ENCODE results near the gene TBC1D9B.
A peak's percentile ranks its signal among the peaks of the same experiment; 100 is the strongest.

TBC1D9B gene

DNA sequence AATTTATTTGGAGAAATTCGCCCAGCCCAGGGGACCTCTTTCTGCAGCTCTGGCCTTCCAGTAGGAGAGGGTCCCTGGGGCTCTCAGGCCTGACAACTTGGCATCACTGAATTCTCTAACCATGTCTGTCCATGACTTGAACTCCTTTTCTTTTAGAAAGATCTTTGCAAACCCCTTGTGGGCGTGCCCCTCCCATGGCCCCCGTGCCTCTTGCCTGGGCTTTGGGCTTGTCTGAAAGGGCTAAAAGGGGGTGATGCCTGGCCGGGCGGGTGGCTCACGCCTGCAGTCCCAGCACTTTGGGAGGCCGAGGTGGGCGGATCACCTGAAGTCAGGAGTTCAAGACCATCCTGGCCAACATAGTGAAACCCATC, 90.2 kb downstream of the TBC1D9B start:
- H3K27ac Mint-ChIP-seq: no peak overlapping the region
- H3K27me3 Mint-ChIP-seq (ENCODE audit: low read depth, poor library complexity): peaks cover 16% of the 10 kb centered on the region
- no peaks in the 10 kb centered on the region for H3K9me3 Mint-ChIP-seq
- DNase-seq: no peak
- peaks cover 31% of the 10 kb centered on the region for H3K36me3 Mint-ChIP-seq (ENCODE audit: low read depth)
- peak overlapping the region; percentile 50 for H3K4me3 Mint-ChIP-seq
- peaks cover 36% of the 10 kb centered on the region for H3K4me1 Mint-ChIP-seq
- TF ChIP-seq, protein P1, sequence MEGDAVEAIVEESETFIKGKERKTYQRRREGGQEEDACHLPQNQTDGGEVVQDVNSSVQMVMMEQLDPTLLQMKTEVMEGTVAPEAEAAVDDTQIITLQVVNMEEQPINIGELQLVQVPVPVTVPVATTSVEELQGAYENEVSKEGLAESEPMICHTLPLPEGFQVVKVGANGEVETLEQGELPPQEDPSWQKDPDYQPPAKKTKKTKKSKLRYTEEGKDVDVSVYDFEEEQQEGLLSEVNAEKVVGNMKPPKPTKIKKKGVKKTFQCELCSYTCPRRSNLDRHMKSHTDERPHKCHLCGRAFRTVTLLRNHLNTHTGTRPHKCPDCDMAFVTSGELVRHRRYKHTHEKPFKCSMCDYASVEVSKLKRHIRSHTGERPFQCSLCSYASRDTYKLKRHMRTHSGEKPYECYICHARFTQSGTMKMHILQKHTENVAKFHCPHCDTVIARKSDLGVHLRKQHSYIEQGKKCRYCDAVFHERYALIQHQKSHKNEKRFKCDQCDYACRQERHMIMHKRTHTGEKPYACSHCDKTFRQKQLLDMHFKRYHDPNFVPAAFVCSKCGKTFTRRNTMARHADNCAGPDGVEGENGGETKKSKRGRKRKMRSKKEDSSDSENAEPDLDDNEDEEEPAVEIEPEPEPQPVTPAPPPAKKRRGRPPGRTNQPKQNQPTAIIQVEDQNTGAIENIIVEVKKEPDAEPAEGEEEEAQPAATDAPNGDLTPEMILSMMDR (IDR thresholded peaks at IDR 0.05): no peak

DNA sequence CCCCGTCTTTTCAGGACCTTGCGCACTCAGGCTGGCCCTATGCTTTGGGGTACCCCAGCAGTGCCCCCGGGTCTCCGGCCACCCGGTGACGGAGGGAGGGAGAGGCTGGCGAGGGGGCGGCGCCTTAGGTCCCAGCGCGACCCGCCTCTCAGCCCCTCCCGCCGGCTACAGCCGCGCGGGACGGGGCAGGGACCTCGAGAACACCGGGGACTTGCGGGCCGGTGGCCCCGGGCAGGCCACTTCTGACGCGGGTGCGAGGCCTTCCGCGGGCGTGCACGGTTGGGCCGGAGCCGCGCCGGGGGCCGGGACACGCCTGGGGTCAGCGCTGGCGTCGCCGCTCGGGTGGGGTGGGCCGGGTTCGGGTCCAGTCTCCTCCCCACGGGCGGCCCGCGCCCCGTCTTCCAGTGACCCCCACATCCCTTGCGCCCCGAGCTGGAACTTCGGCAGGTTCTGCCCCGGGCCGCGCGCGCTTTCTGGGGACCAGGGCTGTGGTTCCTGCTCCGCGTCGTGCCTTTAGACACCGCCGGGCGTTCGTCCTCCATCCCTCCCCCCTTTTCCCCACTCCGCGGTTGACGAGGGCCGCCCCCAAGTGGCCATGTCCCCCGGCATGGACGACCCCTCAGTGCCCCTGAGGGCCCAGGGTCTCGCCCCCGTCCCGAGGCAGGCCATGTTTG, 90.8 kb downstream of the TBC1D9B start:
- TF ChIP-seq, protein P1 (IDR thresholded peaks at IDR 0.05): no peak
- peaks cover 34% of the 10 kb centered on the region for H3K36me3 Mint-ChIP-seq (ENCODE audit: low read depth)
- H3K9me3 Mint-ChIP-seq: no peaks in the 10 kb centered on the region
- H3K4me1 Mint-ChIP-seq: peaks cover 30% of the 10 kb centered on the region
- H3K27ac Mint-ChIP-seq: no peak overlapping the region
- DNase-seq: peak; percentile 43
- H3K27me3 Mint-ChIP-seq (ENCODE audit: low read depth, poor library complexity): peaks cover 16% of the 10 kb centered on the region
- H3K4me3 Mint-ChIP-seq: peak overlapping the region; percentile 58

DNA sequence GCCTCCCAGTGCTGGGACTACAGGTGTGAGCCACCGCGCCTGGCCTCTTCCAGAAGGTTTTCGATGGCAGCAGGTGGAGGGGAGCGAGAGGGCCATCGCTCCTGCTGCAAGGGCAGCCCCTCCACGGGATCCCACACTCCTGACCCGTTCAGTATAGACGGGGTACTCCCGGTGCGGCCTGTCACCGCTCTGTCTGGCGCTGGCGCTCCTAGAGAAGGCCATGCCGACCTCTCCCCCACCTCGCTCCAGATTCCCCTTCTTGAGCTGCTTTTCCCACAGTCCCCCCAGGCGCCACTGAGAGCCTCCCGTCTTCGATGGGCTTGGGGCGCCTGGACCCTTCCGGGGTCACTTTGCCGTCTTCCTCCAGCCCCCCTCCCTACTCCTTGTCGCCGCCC, 91.3 kb downstream of the TBC1D9B start:
- Mint-ChIP-seq H3K27me3 (ENCODE audit: low read depth, poor library complexity) (peaks cover 16% of the 10 kb centered on the region), H3K4me1 (peaks cover 26% of the 10 kb centered on the region), H3K9me3 (no peaks in the 10 kb centered on the region), H3K36me3 (ENCODE audit: low read depth) (peaks cover 40% of the 10 kb centered on the region), H3K4me3 (peak overlapping the region; percentile 58), H3K27ac (no peak overlapping the region)
- DNase-seq: no peak
- TF ChIP-seq, protein P1 (IDR thresholded peaks at IDR 0.05): no peak

DNA sequence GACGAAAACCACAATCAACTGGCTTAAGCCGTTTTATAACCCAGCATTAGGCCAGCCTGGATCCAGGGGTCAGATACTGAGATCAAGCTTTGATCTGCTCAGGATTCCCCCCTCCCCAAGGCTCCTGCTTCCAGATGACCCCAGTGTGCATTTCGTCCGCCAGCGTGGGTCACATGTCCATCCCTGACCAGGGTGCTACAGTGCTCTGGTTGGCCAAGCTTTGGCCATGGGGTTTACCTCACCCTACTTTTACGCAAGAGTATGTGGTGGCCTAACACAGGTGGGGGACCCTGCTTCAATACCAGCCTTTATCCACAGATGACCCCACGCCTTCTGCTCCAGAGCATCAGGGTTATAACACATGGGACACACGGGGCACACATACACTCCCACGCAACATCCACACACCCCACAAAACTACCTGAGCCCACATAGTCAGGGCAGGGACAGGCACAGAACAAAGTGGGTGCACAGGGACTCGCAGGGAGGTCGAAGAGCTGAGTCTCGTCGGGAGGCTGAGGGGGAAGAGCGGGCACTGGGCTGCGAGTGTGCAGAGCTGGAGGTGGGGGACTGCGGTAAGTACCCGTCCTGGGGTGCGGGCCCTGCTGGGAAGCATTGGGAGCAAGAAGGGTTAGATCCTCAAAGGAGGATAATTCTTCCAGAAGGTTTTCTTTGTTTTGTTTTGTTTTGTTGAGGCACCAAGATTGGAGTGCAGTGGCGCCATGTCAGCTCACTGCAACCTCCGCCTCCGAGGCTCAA, 92.0 kb downstream of the TBC1D9B start:
- TF ChIP-seq, protein P1 (IDR thresholded peaks at IDR 0.05): no peak
- DNase-seq: no peak
- peaks cover 16% of the 10 kb centered on the region for H3K27me3 Mint-ChIP-seq (ENCODE audit: low read depth, poor library complexity)

DNA sequence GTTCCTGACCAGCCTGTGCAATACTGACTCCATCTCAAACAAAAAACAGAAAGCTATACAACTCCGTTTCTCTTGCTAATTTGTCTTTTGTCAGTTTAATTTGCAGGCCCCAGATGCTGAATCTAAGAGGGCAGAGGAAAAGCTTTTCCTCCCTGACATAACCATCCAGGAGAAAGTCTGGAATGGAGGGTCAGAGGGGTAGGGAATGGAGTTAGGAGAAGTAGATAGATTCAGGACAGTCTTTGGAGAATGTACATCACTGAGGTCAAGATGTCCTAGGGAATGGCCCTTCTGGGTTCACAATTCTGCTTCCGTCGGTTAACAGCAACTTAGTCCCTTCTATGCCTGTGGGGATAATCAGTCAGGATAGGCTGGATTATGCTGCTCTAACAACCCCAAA, 93.6 kb downstream of the TBC1D9B start:
- Mint-ChIP-seq H3K27me3 (ENCODE audit: low read depth, poor library complexity) (peaks cover 16% of the 10 kb centered on the region), H3K27ac (no peak overlapping the region), H3K4me1 (peaks cover 17% of the 10 kb centered on the region), H3K9me3 (no peaks in the 10 kb centered on the region), H3K4me3 (no peak overlapping the region), H3K36me3 (ENCODE audit: low read depth) (peaks cover 42% of the 10 kb centered on the region)
- no peak for DNase-seq
- TF ChIP-seq, protein P1 (IDR thresholded peaks at IDR 0.05): no peak

More for the DNA sequence above, 92.0 kb downstream of the TBC1D9B start:
- Mint-ChIP-seq H3K36me3 (ENCODE audit: low read depth) (peaks cover 42% of the 10 kb centered on the region), H3K9me3 (no peaks in the 10 kb centered on the region), H3K4me3 (peak overlapping the region; percentile 77), H3K27ac (no peak overlapping the region), H3K4me1 (peaks cover 26% of the 10 kb centered on the region)

Measured in nephron progenitor cell (in vitro differentiated cells).